HFFc6 (cell line): ENCODE results near the gene SLC18A3. TPM values are rescaled to one million over a fixed set of nuclear protein-coding genes. Genes with fewer than 3 reads are reported as not detected.

ENCODE experiments used
- DNase-seq: peaks from one replicate; pipeline ENCODE4 v3.0.0-alpha.2; 2018
- H3K27ac Mint-ChIP-seq: 2 replicates; pipeline ENCODE4 v1.8.0; 2020; ENCODE audit warnings: mild to moderate bottlenecking, mixed read lengths
- H3K27me3 Mint-ChIP-seq: 2 replicates; pipeline ENCODE4 v1.8.0; 2021; ENCODE audit warnings: mild to moderate bottlenecking, moderate library complexity, mixed read lengths; ENCODE audit not compliant: insufficient read depth
- H3K36me3 Mint-ChIP-seq: 2 replicates; pipeline ENCODE4 v1.8.0; 2021; ENCODE audit warnings: low read depth, mixed read lengths
- H3K4me1 Mint-ChIP-seq: 2 replicates; pipeline ENCODE4 v1.8.0; 2020; ENCODE audit warnings: low read depth, mixed read lengths
- H3K4me3 Mint-ChIP-seq: 2 replicates; pipeline ENCODE4 v1.8.0; 2020; ENCODE audit warnings: mild to moderate bottlenecking, moderate library complexity, mixed read lengths
- H3K9me3 Mint-ChIP-seq: 2 replicates; pipeline ENCODE4 v1.8.0; 2020; ENCODE audit warnings: mild to moderate bottlenecking, mixed read lengths
- CTCF ChIP-seq: fragments of 200-600 bp; sonication (generic); IDR thresholded peaks from 2 replicates; pipeline ENCODE4 v1.5.0; 2021; ENCODE audit warnings: antibody characterized with exemption, mild to moderate bottlenecking
- total RNA-seq, 6 experiments: library from RNA; stranded (reverse); fragmentation: NEBNext Ultra II Directional; extraction: Animal tissue kit (Norgen Biotek cat#: 25700); gene quantifications; 2 replicates in 1 of 6; 3 replicates in 5 of 6; pipeline ENCODE4 v1.2.3, GENCODE V29; 2021

Gene SLC18A3
- total RNA-seq, 6 experiments from 2014 or later: not detected

- H3K4me1 Mint-ChIP-seq: no peaks in the 10 kb centered on the region
- TF ChIP-seq CTCF: no peak
- H3K4me3 Mint-ChIP-seq: no peak overlapping the region
- no peaks in the 10 kb centered on the region for H3K36me3 Mint-ChIP-seq
- H3K9me3 Mint-ChIP-seq: no peaks in the 10 kb centered on the region
- H3K27me3 Mint-ChIP-seq: peaks cover 26% of the 10 kb centered on the region
- no peak for DNase-seq
- no peak overlapping the region for H3K27ac Mint-ChIP-seq
These were observed 19.3 kb downstream of the SLC18A3 start for GRCh38 chr10:49629431-49629881.

- Mint-ChIP-seq H3K27me3 (peaks cover 24% of the 10 kb centered on the region), H3K9me3 (no peaks in the 10 kb centered on the region), H3K36me3 (no peaks in the 10 kb centered on the region), H3K4me1 (no peaks in the 10 kb centered on the region), H3K27ac (no peak overlapping the region), H3K4me3 (no peak overlapping the region)
- no peak for TF ChIP-seq CTCF
- DNase-seq: no peak
These were observed 21.9 kb downstream of the SLC18A3 start for GRCh38 chr10:49631975-49632374.

- no peak for DNase-seq
- Mint-ChIP-seq H3K36me3 (no peaks in the 10 kb centered on the region), H3K27me3 (peaks cover 27% of the 10 kb centered on the region), H3K4me3 (no peak overlapping the region), H3K27ac (no peak overlapping the region), H3K9me3 (no peaks in the 10 kb centered on the region), H3K4me1 (no peaks in the 10 kb centered on the region)
- TF ChIP-seq CTCF: no peak
These were observed 22.6 kb downstream of the SLC18A3 start for GRCh38 chr10:49632406-49633317.

- Mint-ChIP-seq H3K27ac (no peak overlapping the region), H3K9me3 (no peaks in the 10 kb centered on the region), H3K36me3 (no peaks in the 10 kb centered on the region), H3K4me1 (no peaks in the 10 kb centered on the region), H3K4me3 (no peak overlapping the region), H3K27me3 (peaks cover 28% of the 10 kb centered on the region)
- no peak for TF ChIP-seq CTCF
- no peak for DNase-seq
These were observed 23.4 kb downstream of the SLC18A3 start for GRCh38 chr10:49633327-49634068.

- Mint-ChIP-seq H3K36me3 (no peaks in the 10 kb centered on the region), H3K4me1 (no peaks in the 10 kb centered on the region), H3K9me3 (no peaks in the 10 kb centered on the region), H3K27ac (no peak overlapping the region), H3K4me3 (no peak overlapping the region), H3K27me3 (peaks cover 28% of the 10 kb centered on the region)
- DNase-seq: no peak
- TF ChIP-seq CTCF: no peak
These were observed 24.1 kb downstream of the SLC18A3 start for GRCh38 chr10:49634069-49634660.
